ENCODE data around the gene KCND2. TPM values are rescaled to one million over a fixed set of nuclear protein-coding genes. Genes with fewer than 3 reads are reported as not detected.

Gene KCND2
- total and polyA plus RNA-seq, 2 of the 4 experiments (the other 2 are of a cell fraction): under 0.01 TPM; not detected in 1

DNA sequence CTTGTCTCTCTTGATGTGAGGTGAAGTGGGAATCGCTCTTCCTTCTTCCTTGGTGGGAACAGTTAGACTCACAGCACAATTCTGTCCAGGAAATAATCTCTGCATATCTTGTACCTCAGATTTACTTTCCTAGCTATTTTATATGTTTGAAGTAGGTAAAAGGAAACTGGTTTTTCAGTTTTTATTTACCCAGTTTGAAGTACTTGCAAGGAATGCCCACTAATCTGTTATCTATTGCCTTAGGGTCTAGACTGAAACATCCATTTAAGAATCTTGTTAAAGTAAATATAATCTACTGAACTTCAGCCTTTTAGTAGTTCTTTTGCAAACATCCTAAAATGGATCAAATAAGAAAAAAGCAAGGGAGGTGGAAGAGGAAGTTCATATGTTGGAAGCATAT lies 229.8 kb downstream of the KCND2 start:
- WGBS, 2 experiments (ENCODE audit: extremely low coverage in 2 of 2, insufficient read length in 1 of 2): no CpG with 5 or more reads among the region's 1 CpG
- no TSS peak for BruUV-seq (replicated peaks)
- Histone ChIP-seq H2AFZ (replicated peaks; ENCODE audit: low read length, poor library complexity) (no peak overlapping the region), H3K4me3 (ENCODE audit: insufficient read depth, low read depth, low read length) (no peak overlapping the region), H4K20me1 (ENCODE audit: insufficient read depth, low read length) (no peaks in the 10 kb centered on the region), H2BK5ac (ENCODE audit: low read depth, low read length, poor library complexity, severe bottlenecking) (no peak overlapping the region), H3K23ac (ENCODE audit: low read depth, low read length) (no peak overlapping the region), H3K79me1 (ENCODE audit: low read depth in 1 of 2, low read length in 2 of 2) (no peaks in the 10 kb centered on the region), H3K4me2 (ENCODE audit: low read depth, low read length) (no peak overlapping the region), H3K27me3 (ENCODE audit: control insufficient read depth, insufficient read depth, low read length) (no peaks in the 10 kb centered on the region), H4K5ac (ENCODE audit: low read depth, low read length) (no peak overlapping the region), H2BK15ac (ENCODE audit: low read depth, low read length) (no peak overlapping the region), H3K36me3 (ENCODE audit: control insufficient read depth, insufficient read depth, low read length) (no peaks in the 10 kb centered on the region), H3K9ac (ENCODE audit: low read depth, low read length) (no peak overlapping the region), H4K8ac (ENCODE audit: low read depth in 2 of 2, low read length in 2 of 2) (no peak overlapping the region), H3K27ac (ENCODE audit: insufficient read depth, low read length) (no peak overlapping the region), H3K4ac (ENCODE audit: low read depth, low read length) (no peak overlapping the region), H2AK5ac (ENCODE audit: low read depth, low read length) (no peak overlapping the region), H2BK20ac (ENCODE audit: low read depth, low read length) (no peak overlapping the region), H3K18ac (ENCODE audit: low read depth, low read length) (no peak overlapping the region), H3K56ac (ENCODE audit: extremely low read depth, insufficient read depth, low read length) (no peak overlapping the region), H3K9me3 (ENCODE audit: control insufficient read depth, insufficient read depth, low read length) (no peaks in the 10 kb centered on the region), H4K91ac (ENCODE audit: insufficient read depth, low read depth, low read length) (no peak overlapping the region), H3K14ac (replicated peaks; ENCODE audit: low read depth, low read length) (no peak overlapping the region), H2AK9ac (replicated peaks; ENCODE audit: low read depth, low read length, poor library complexity) (no peak overlapping the region), H3K4me1 (ENCODE audit: control insufficient read depth, insufficient read depth, low read length) (no peaks in the 10 kb centered on the region), H2BK120ac (ENCODE audit: low read depth, low read length) (no peak overlapping the region), H3K9me1 (ENCODE audit: insufficient read depth, low read length) (no peaks in the 10 kb centered on the region)
- TF ChIP-seq MAFK (IDR thresholded peaks at IDR 0.05; ENCODE audit: low read depth, low read length): no peak
- TF ChIP-seq, protein P1, sequence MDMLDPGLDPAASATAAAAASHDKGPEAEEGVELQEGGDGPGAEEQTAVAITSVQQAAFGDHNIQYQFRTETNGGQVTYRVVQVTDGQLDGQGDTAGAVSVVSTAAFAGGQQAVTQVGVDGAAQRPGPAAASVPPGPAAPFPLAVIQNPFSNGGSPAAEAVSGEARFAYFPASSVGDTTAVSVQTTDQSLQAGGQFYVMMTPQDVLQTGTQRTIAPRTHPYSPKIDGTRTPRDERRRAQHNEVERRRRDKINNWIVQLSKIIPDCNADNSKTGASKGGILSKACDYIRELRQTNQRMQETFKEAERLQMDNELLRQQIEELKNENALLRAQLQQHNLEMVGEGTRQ (IDR thresholded peaks at IDR 0.05; ENCODE audit: low read depth, low read length): no peak
- no peak for TF ChIP-seq CHD1 (IDR thresholded peaks at IDR 0.05; ENCODE audit: low read depth, low read length)
- TF ChIP-seq SMC3 (IDR thresholded peaks at IDR 0.05; ENCODE audit: low read depth, low read length): no peak
- TF ChIP-seq RAD21 (IDR thresholded peaks at IDR 0.05; ENCODE audit: low read length): no peak
- no peak for TF ChIP-seq FOS (IDR thresholded peaks at IDR 0.05; ENCODE audit: low read depth, low read length)
- no peak for TF ChIP-seq NFE2L2 (IDR thresholded peaks at IDR 0.05; ENCODE audit: low read depth, low read length)
- no peak for TF ChIP-seq MXI1 (IDR thresholded peaks at IDR 0.05; ENCODE audit: borderline replicate concordance, low read depth, low read length)
- TF ChIP-seq ELK1 (IDR thresholded peaks at IDR 0.05; ENCODE audit: borderline replicate concordance, low read depth, low read length): no peak
- TF ChIP-seq BHLHE40 (IDR thresholded peaks at IDR 0.05; ENCODE audit: low read depth, low read length): no peak
- TF ChIP-seq RFX5 (IDR thresholded peaks at IDR 0.05; ENCODE audit: low read depth, low read length): no peak
- TF ChIP-seq POLR2A (IDR thresholded peaks at IDR 0.05; ENCODE audit: low read depth, low read length): no peak
- TF ChIP-seq CEBPB (IDR thresholded peaks at IDR 0.05; ENCODE audit: low read depth, low read length): no peak
- DNase-seq: no peak
- CTCF ChIA-PET: interaction anchor here (0.6 kb wide), 1 partner anchor 1606 kb away, joined by 7 read pairs; no protein-coding TSS in a partner anchor
- in situ Hi-C loops (cut with MboI; ENCODE audit: low sequenced_read_pairs) (no loop called here), intact Hi-C loops (cut with micrococcal nuclease) (no loop called here), dilution Hi-C loops (cut with HindIII; ENCODE audit: low sequenced_read_pairs, unreplicated experiment) (no loop called here)
- POLR2A ChIA-PET (ENCODE audit: unreplicated experiment): no interaction called here
- ATAC-seq (ENCODE audit: low read depth): no peak
